NAMALWA (cell line): Measurements from ENCODE around the gene SVBP.

Experiments
- DNase-seq: peaks from one replicate; pipeline ENCODE4 v3.0.0-alpha.2; 2015; ENCODE audit warnings: low spot score

Gene SVBP

DNA sequence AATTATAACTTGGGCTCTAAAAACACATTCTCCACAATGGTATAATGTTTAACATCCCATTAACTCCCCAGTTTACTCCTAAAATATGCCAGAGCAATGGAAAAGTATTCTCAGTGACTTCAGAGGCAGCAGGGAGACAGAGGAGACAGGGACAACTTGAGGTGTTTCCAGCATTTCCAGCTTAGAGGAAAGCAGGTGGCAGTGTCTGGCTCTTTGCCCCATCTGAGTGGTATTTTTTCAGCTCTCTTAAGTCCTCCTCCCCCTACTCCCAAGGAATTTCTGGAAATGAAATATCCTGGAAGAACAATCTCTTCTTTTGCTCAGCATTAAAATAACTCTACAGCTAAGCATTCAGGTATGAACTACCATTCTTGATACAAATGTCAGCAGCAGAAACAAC, 11.0 kb downstream of the SVBP start:
- no peak for DNase-seq

DNA sequence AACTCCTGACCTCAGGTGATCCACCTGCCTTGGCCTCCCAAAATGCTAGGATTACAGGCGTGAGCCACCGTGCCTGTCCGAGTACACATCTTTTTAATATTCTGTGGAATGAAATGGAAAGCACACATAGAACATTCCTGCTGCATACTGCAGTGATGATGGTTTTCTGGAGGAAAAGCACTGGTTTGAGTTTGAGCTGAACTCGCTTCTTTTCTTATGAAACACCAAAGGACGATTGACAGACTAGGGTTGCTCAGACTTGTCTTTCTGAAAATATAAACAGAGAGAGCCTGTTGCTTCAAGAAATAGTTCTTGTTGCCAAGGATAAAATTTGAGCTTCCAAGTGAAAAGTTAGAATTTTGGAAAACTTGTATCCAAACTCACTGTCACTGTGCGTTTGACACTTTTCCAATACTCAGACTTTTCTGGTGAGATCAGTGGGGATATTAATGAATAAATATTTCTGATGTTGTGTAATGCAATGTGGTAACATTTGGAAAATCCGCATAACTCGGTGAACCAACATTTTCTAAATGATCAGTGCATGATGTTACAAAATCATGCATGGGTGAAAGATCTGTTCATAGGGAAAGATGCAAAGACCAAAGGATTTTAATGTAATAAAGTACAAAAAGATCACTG, 15.2 kb downstream of the SVBP start:
- DNase-seq = no peak

DNA sequence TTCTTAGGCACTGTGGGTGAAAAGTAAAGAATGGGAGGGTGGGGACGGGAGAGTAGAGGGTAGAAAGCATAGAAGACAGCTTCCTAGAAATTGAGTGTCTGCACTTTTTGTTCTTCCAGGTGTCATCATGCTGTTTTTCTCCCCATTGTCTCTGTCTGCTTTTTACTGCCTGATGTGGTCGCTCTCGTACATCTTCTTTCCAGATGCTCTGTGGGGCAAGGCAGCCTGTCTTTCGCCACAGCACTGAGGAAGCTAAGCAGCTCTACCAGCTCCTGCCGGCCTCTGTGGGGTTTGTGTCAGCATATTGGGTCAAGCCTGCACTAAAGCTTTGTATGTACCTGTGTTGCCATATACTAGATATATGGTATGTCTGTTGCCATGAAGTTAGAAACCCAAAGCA, 19.2 kb downstream of the SVBP start:
- no peak for DNase-seq

DNA sequence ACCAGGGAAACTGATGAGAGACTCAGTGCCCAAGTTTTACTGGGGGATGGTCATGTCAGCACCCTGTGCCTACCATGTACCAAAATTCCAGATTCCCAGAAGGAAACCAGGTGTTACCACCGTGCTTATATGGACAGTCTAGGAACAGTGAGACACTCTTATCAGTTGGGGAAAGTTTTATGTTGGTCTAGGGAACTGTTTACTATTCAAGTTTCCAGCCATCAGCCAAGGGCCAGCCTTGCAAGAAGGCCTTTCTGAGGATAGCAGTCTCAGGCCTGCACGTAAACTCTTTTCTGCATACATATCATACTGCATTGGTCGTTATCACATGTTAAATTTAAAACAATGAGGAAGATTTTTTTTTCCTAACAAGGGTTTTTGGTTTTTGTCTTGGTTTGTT, 19.8 kb downstream of the SVBP start:
- DNase-seq = no peak

DNA sequence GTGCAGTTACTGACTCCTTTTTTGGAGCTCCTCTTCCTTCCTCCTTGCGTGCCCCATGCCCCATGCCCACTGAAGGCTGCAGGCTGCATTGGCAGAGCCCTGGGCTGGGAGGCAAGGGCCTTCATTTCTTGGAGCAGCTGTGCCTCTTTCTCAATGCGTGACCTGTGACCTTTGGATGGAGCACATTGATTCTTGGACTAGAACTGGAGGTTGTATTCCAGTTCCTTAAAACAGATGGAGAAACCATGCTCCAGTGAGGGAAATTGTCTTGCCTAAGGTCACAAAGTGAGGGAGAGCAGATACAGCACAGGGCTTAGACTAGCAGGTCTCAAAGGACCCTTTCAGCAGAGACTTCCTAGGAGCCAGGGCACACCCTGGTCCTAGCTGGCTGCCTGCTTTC, 23.4 kb downstream of the SVBP start:
- DNase-seq = no peak

DNA sequence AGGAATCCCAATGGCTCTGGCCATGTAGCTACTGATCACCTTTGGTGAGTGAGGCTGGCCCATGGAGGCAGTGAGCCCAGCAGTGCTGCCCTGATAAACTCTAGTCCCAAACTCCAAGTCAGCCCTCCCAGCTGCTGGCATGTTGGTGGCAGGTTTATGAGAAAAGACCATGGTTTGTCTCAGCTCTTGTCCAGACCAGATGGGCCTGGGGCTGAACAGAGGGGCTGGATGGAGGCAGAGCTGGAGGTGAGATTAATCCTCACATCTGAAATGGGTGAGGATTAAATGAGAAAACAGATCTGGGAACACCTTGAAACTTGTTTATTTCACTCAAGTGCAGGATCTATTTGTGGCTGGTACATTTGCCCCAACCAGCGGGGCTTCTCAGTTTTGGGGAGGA, 29.2 kb downstream of the SVBP start:
- DNase-seq = no peak

DNA sequence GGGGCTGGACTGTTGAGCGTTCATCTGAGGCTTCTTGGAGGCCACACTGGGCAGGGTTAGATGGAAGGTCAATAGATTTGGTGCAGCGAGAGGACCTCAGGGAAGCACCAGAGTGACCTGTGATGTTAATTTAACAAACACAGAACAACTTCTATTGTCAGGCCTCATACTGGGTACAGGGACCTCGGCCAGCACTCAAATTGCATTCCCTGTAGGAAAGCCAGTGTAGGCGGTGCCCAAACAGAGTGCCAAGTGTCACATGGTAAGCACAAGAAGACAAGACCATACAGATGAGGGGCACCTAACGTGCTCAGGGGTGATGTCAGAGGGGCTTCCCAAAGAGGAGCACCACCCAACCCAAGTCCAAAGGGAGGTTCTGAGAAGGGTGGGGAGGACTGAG, 31.1 kb downstream of the SVBP start:
- no peak for DNase-seq

- DNase-seq = no peak
Measured at GRCh38 chr1:42784946-42785693, 32.1 kb downstream of the SVBP start, which contains the start of gene TMEM269. TSS of gene TMEM269 (plus strand) at chr1:42784991. CDS start at chr1:42789894, 4,903 bp downstream.

- no peak for DNase-seq
Measured at GRCh38 chr1:42784547-42784945, 32.7 kb downstream of the SVBP start.

- DNase-seq = no peak
Measured at GRCh38 chr1:42783092-42783491, 34.1 kb downstream of the SVBP start.

DNA sequence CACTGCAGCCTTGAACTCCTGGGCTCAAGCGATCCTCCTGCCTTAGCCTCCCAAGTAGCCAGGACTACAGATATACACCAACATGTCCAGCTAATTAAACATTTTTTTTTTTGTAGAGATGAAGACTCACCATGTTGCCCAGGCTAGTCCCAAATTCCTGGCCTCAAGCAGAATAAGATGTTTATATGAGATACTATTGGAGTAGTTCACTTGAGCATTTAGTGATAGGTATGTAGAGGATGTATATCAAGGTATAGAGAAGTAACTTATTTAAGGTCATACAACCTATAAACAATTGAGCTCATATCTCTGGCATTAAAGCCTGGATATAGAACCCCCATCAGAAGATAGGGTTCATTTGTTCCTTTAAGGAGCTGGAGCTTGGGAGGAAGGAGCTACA, 37.0 kb downstream of the SVBP start:
- no peak for DNase-seq

GRCh38 chr1:42779725-42780124, 37.5 kb downstream of the SVBP start:
- no peak for DNase-seq

GRCh38 chr1:42777852-42778251, 39.3 kb downstream of the SVBP start:
- peak; percentile 60 for DNase-seq

DNA sequence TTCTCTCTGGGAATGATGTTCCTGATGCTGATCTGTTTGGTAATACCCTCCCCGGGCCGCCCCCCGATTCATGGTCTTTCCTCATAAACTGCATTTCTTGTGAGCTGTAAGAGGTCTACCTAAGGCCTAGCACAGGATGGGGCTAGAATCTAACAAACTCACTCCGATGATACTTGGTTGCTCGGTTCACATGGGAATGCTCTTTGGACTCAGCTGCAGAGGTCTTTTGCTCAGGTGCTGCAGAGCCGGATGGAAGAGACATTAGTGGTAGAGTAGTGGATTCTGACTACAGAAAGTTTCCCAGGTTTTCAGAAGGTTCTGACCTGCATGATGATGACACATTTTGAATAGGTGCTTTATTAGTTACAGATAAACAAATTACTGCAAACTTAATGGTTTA, 40.7 kb downstream of the SVBP start:
- DNase-seq = no peak

- DNase-seq = no peak
Measured at GRCh38 chr1:42774928-42775526, 42.2 kb downstream of the SVBP start.

DNA sequence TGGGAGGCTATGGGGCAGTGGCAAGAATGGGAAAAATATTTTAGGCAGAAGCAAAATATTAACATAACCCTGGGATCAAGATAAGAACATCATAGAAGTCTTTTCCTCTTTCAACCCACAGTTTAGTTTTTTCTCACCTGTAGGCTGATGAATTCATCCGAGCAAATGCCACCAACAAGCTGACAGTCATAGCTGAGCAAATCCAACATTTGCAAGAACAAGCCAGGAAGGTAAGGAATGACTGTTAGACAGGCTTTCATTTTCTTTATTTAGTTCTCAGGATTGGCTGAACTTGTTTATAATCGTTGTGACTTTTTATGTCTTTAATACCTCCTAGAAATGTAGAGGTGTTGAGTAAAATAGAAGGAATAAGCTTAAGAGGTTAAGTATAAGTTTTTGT, 43.8 kb downstream of the SVBP start:
- no peak for DNase-seq

DNA sequence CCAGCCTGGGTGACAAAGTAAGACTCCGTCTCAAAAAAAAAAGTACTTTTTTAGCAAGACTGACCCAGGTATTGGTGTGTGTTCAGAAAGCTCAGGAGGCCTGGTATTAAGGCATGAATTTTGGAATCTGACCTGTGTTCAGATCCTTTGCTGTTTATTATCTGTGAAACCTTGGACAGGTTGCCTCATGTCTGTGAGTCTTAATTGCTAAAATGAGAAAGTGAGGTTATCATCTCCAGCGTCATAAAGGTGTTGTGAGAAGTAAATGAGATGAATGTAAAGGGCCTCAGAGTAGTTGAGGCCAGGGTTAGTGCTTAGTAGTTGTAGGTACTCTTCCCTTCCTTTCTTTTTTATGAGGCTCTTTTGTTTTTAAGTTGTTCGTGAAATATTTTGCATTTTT, 47.4 kb downstream of the SVBP start:
- DNase-seq = no peak

GRCh38 chr1:42768172-42768571, 49.0 kb downstream of the SVBP start:
- DNase-seq = no peak

- DNase-seq = no peak
Measured at GRCh38 chr1:42767510-42768000, 49.6 kb downstream of the SVBP start.

- peak; percentile 99 for DNase-seq
Measured at GRCh38 chr1:42766741-42767509, 50.3 kb downstream of the SVBP start, which contains the start of the genes C1orf50 and P3H1. TSS of gene C1orf50 (plus strand) at chr1:42767249. CDS start at chr1:42767312, 63 bp downstream. TSS of gene P3H1 (minus strand) at chr1:42767028. CDS start at chr1:42766971, 57 bp downstream.

GRCh38 chr1:42765832-42766740, 51.1 kb downstream of the SVBP start:
- DNase-seq = peak; percentile 61
